PFSK-1 (cell line): Measurements from ENCODE around the gene IL4R.

Source experiments
- POLR2AphosphoS5 ChIP-seq: IDR thresholded peaks from 2 replicates; pipeline ENCODE4 v1.6.1; 2012; ENCODE audit warnings: low read depth, mild to moderate bottlenecking, control low read depth, low read length, moderate library complexity
- REST ChIP-seq, 2 experiments: IDR thresholded peaks; 2 replicates each; pipeline versions ENCODE4 v1.6.1 to v1.8.0; 2011 to 2012; ENCODE audit warnings: low read depth in 2 of 2, low read length in 2 of 2, control low read depth in 1 of 2, inconsistent platforms in 1 of 2, mild to moderate bottlenecking in 1 of 2, moderate library complexity in 1 of 2; ENCODE audit not compliant: insufficient read depth in 1 of 2
- SIN3A ChIP-seq: IDR thresholded peaks from 2 replicates; pipeline ENCODE4 v1.6.1; 2012; ENCODE audit warnings: mild to moderate bottlenecking, low read length, moderate library complexity, borderline replicate concordance; ENCODE audit not compliant: insufficient read depth
- TAF1 ChIP-seq: IDR thresholded peaks from 2 replicates; pipeline ENCODE4 v1.6.1; 2012; ENCODE audit warnings: low read length, control low read depth, borderline replicate concordance; ENCODE audit not compliant: insufficient read depth

GRCh38 chr16:27314986-27315332 lies 1.2 kb downstream of the IL4R start:
- TF ChIP-seq REST (IDR thresholded peaks at IDR 0.05; ENCODE audit: insufficient read depth in 1 of 2, low read depth in 2 of 2, low read length in 2 of 2) = no peak
- TF ChIP-seq TAF1 = no peak
- TF ChIP-seq SIN3A = no peak
- TF ChIP-seq POLR2AphosphoS5 = no peak
